Measurements from ENCODE around the gene ITGAD. TPM values are rescaled to one million over a fixed set of nuclear protein-coding genes. Genes with fewer than 3 reads are reported as not detected.

Gene ITGAD
- polyA plus RNA-seq, 3 donors = 0.04 TPM; not detected in 2

DNA sequence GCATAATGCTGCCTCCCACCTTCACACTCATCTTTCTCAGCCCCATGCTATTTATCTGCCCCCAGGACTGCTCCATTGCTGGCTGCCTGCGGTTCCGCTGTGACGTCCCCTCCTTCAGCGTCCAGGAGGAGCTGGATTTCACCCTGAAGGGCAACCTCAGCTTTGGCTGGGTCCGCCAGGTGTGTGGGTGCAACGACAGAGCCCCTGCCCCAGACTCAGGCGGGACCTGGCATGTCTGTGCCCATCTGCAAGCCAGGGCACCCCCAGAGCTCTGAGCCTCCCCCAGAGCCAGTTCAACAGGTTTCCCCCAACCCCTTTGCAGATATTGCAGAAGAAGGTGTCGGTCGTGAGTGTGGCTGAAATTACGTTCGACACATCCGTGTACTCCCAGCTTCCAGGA is 12.9 kb upstream of the ITGAD start:
- Histone ChIP-seq H3K36me3 (replicated peaks in 1 of 2; ENCODE audit: control insufficient read depth in 1 of 2, insufficient read depth in 2 of 2, low read length in 2 of 2) (peaks cover 76 to 81% of the 10 kb centered on the region in 2 donors), H3K9me3 (replicated peaks in 1 of 2; ENCODE audit: control insufficient read depth in 1 of 2, insufficient read depth in 1 of 2, low read length in 2 of 2) (peaks cover 0 to under 1% of the 10 kb centered on the region in 2 donors), H3K27me3 (ENCODE audit: control insufficient read depth in 2 of 2, insufficient read depth in 2 of 2, low read length in 2 of 2) (no peaks in the 10 kb centered on the region), H3K27ac (ENCODE audit: low read depth in 1 of 2, low read length in 2 of 2) (no peak overlapping the region), H3K9ac (ENCODE audit: insufficient read depth, low read length, poor library complexity, severe bottlenecking) (no peak overlapping the region), H3K79me2 (ENCODE audit: insufficient read depth, low read length) (no peaks in the 10 kb centered on the region), H3K4me3 (replicated peaks in 1 of 3; ENCODE audit: low read depth in 2 of 3, low read length in 3 of 3) (no peak overlapping the region), H4K20me1 (ENCODE audit: insufficient read depth, low read length) (peaks cover 77% of the 10 kb centered on the region), H3K4me1 (ENCODE audit: control insufficient read depth in 1 of 2, insufficient read depth in 2 of 2, low read length in 2 of 2) (peaks cover 0 to 6% of the 10 kb centered on the region in 2 donors), H3K4me2 (replicated peaks; ENCODE audit: extremely low read depth, low read length, poor library complexity, severe bottlenecking) (no peak overlapping the region), H2AFZ (ENCODE audit: insufficient read depth, low read depth, low read length, poor library complexity, severe bottlenecking) (no peak overlapping the region)
- TF ChIP-seq, protein P1, sequence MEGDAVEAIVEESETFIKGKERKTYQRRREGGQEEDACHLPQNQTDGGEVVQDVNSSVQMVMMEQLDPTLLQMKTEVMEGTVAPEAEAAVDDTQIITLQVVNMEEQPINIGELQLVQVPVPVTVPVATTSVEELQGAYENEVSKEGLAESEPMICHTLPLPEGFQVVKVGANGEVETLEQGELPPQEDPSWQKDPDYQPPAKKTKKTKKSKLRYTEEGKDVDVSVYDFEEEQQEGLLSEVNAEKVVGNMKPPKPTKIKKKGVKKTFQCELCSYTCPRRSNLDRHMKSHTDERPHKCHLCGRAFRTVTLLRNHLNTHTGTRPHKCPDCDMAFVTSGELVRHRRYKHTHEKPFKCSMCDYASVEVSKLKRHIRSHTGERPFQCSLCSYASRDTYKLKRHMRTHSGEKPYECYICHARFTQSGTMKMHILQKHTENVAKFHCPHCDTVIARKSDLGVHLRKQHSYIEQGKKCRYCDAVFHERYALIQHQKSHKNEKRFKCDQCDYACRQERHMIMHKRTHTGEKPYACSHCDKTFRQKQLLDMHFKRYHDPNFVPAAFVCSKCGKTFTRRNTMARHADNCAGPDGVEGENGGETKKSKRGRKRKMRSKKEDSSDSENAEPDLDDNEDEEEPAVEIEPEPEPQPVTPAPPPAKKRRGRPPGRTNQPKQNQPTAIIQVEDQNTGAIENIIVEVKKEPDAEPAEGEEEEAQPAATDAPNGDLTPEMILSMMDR (IDR thresholded peaks at IDR 0.05) = no peak
- 94% methylated on average over 8 of the region's 12 CpGs for WGBS (ENCODE audit: insufficient coverage)
- Mint-ChIP-seq H3K4me3 (no peak overlapping the region), H3K36me3 (peaks cover 78 to 82% of the 10 kb centered on the region in 2 donors), H3K27me3 (ENCODE audit: low read depth in 3 of 3) (peaks cover 0 to 2% (median 0%) of the 10 kb centered on the region in 3 donors), H3K4me1 (peaks cover 7% of the 10 kb centered on the region), H3K9me3 (peaks cover 0 to 1% (median 0%) of the 10 kb centered on the region in 7 donors), H3K27ac (peak overlapping the region in 2 of 7 donors; percentile 13 to 28)
- intact Hi-C loops (cut with micrococcal nuclease) = loop anchor here in 1 of 2 donors (10.0 kb wide), 1 partner anchor 65 kb away; the partner anchor contains the start of gene ZNF843
- DNase-seq = no peak

DNA sequence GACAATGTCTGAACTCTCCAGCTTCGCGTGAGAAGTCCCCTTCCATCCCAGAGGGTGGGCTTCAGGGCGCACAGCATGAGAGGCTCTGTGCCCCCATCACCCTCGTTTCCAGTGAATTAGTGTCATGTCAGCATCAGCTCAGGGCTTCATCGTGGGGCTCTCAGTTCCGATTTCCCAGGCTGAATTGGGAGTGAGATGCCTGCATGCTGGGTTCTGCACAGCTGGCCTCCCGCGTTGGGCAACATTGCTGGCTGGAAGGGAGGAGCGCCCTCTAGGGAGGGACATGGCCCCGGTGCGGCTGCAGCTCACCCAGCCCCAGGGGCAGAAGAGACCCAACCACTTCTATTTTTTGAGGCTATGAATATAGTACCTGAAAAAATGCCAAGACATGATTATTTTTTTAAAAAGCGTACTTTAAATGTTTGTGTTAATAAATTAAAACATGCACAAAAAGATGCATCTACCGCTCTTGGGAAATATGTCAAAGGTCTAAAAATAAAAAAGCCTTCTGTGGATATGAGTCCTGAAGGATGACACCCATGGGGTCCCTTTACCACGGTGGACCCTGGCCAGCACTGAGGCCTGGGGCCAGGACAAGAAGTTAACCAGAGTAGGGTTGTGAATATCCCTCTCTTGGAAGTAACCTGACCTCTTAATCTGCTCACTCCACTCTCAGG is 10.5 kb upstream of the ITGAD start:
- intact Hi-C loops (cut with micrococcal nuclease) = loop anchor here in 1 of 2 donors (10.0 kb wide), 1 partner anchor 62 kb away; the partner anchor contains the start of gene ZNF843
- H3K27ac Mint-ChIP-seq = peak overlapping the region in 3 of 7 donors; percentile 33 to 66 (median 48)
- H3K4me3 Mint-ChIP-seq = no peak overlapping the region
- H3K4me1 Mint-ChIP-seq = peaks cover 14% of the 10 kb centered on the region
- Histone ChIP-seq H3K79me2 (ENCODE audit: insufficient read depth, low read length) (no peaks in the 10 kb centered on the region), H3K4me2 (replicated peaks; ENCODE audit: extremely low read depth, low read length, poor library complexity, severe bottlenecking) (no peak overlapping the region), H3K27me3 (ENCODE audit: control insufficient read depth in 2 of 2, insufficient read depth in 2 of 2, low read length in 2 of 2) (no peaks in the 10 kb centered on the region), H4K20me1 (ENCODE audit: insufficient read depth, low read length) (peaks cover 52% of the 10 kb centered on the region), H3K9me3 (replicated peaks in 1 of 2; ENCODE audit: control insufficient read depth in 1 of 2, insufficient read depth in 1 of 2, low read length in 2 of 2) (no peaks in the 10 kb centered on the region), H3K27ac (ENCODE audit: low read depth in 1 of 2, low read length in 2 of 2) (peak overlapping the region in 1 of 2 donors; percentile 15), H3K36me3 (replicated peaks in 1 of 2; ENCODE audit: control insufficient read depth in 1 of 2, insufficient read depth in 2 of 2, low read length in 2 of 2) (peaks cover 56% of the 10 kb centered on the region in 2 donors), H3K9ac (ENCODE audit: insufficient read depth, low read length, poor library complexity, severe bottlenecking) (no peak overlapping the region), H3K4me1 (ENCODE audit: control insufficient read depth in 1 of 2, insufficient read depth in 2 of 2, low read length in 2 of 2) (peaks cover 0 to 6% of the 10 kb centered on the region in 2 donors), H3K4me3 (replicated peaks in 1 of 3; ENCODE audit: low read depth in 2 of 3, low read length in 3 of 3) (no peak overlapping the region), H2AFZ (ENCODE audit: insufficient read depth, low read depth, low read length, poor library complexity, severe bottlenecking) (no peak overlapping the region)
- H3K27me3 Mint-ChIP-seq (ENCODE audit: low read depth in 3 of 3) = peaks cover 0 to 5% (median 1%) of the 10 kb centered on the region in 3 donors
- TF ChIP-seq, protein P1 (IDR thresholded peaks at IDR 0.05) = peak; percentile 88
- peak; percentile 71 to 75 (median 71) for DNase-seq
- peaks cover 0 to 2% (median 0%) of the 10 kb centered on the region in 7 donors for H3K9me3 Mint-ChIP-seq
- H3K36me3 Mint-ChIP-seq = peaks cover 54 to 59% of the 10 kb centered on the region in 2 donors
- 35% methylated on average over 6 of the region's 14 CpGs for WGBS (ENCODE audit: insufficient coverage)

Data from CD14-positive monocyte (primary cell).